Esophagus muscularis mucosa (tissue), 3 donors: Measurements from ENCODE around the gene PAX5.

Source experiments
- POLR2A ChIP-seq: fragments of 450-650 bp; IDR thresholded peaks from one replicate; pipeline ENCODE4 v1.6.1; 2017; ENCODE audit warnings: antibody characterized with exemption, moderate library complexity, mild to moderate bottlenecking, low read depth
- POLR2AphosphoS5 ChIP-seq, 2 donors: sonication (generic); formaldehyde crosslinking; IDR thresholded peaks; one replicate each; pipeline ENCODE4 v1.6.1; 2017; ENCODE audit warnings: antibody characterized with exemption in 2 of 2
- TF ChIP-seq, protein P1 (sequence below), 3 experiments: fragments of 200-600 bp in 2 of 3; fragments of 450-650 bp in 1 of 3; sonication (generic) in 2 of 3; IDR thresholded peaks; one replicate each; pipeline ENCODE4 v1.5.1; 2017 to 2019; ENCODE audit warnings: antibody characterized with exemption in 3 of 3, mild to moderate bottlenecking in 2 of 3, moderate library complexity in 1 of 3

DNA sequence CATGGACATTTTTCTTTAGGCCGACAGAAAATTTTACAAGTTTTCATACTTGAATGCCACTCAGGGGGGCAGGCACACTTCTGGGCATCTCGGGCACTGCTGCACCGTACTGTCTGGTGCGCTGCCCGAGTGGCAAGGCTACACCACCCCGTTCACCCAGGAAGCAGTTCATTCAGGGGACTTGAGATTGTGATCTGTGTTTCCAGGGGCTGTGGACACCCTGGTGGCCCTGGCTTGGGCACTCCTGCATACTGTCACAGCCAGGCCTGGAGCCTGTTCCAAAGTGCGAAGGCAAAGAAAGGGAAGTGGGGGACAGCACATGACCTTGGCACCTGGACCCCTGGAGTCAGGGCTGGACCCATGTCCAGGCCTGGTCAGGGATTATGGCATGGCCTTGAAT, 197.6 kb downstream of the PAX5 start:
- TF ChIP-seq POLR2AphosphoS5 (IDR thresholded peaks at IDR 0.05) (no peak), POLR2A (no peak)
- TF ChIP-seq, protein P1, sequence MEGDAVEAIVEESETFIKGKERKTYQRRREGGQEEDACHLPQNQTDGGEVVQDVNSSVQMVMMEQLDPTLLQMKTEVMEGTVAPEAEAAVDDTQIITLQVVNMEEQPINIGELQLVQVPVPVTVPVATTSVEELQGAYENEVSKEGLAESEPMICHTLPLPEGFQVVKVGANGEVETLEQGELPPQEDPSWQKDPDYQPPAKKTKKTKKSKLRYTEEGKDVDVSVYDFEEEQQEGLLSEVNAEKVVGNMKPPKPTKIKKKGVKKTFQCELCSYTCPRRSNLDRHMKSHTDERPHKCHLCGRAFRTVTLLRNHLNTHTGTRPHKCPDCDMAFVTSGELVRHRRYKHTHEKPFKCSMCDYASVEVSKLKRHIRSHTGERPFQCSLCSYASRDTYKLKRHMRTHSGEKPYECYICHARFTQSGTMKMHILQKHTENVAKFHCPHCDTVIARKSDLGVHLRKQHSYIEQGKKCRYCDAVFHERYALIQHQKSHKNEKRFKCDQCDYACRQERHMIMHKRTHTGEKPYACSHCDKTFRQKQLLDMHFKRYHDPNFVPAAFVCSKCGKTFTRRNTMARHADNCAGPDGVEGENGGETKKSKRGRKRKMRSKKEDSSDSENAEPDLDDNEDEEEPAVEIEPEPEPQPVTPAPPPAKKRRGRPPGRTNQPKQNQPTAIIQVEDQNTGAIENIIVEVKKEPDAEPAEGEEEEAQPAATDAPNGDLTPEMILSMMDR (IDR thresholded peaks at IDR 0.05): no peak
